ENCODE measurements around the gene CTSD.

GRCh38 chr11:1751999-1752906, 11.5 kb downstream of the CTSD start:
- TF ChIP-seq, protein P1, sequence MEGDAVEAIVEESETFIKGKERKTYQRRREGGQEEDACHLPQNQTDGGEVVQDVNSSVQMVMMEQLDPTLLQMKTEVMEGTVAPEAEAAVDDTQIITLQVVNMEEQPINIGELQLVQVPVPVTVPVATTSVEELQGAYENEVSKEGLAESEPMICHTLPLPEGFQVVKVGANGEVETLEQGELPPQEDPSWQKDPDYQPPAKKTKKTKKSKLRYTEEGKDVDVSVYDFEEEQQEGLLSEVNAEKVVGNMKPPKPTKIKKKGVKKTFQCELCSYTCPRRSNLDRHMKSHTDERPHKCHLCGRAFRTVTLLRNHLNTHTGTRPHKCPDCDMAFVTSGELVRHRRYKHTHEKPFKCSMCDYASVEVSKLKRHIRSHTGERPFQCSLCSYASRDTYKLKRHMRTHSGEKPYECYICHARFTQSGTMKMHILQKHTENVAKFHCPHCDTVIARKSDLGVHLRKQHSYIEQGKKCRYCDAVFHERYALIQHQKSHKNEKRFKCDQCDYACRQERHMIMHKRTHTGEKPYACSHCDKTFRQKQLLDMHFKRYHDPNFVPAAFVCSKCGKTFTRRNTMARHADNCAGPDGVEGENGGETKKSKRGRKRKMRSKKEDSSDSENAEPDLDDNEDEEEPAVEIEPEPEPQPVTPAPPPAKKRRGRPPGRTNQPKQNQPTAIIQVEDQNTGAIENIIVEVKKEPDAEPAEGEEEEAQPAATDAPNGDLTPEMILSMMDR (IDR thresholded peaks at IDR 0.05) = no peak
- TF ChIP-seq POLR2A (IDR thresholded peaks at IDR 0.05) = no peak
- TF ChIP-seq EP300 (IDR thresholded peaks at IDR 0.05) = no peak

Measured in tibial nerve (tissue), 4 donors.